Skin epidermis (tissue), 12 donors: ENCODE data around the gene NOC3L.
"Not testable (repeated sequence)": the region's sequence is repeated elsewhere in the genome, so short reads cannot be mapped to it uniquely, and the experiment has no call there.

Source experiments
- H3K27ac ChIP-seq, 21 experiments: fragments of 200-600 bp; sonication (generic) in 11 of 21; one replicate each; pipeline ENCODE4 v1.5.0; 2020; ENCODE audit warnings: mild to moderate bottlenecking in 3 of 21, inconsistent platforms in 2 of 21, moderate library complexity in 2 of 21
- H3K4me3 ChIP-seq, 7 experiments: fragments of 200-600 bp; sonication (generic) in 2 of 7; one replicate each; pipeline ENCODE4 v1.5.0; 2020; ENCODE audit warnings: inconsistent platforms in 2 of 7, mild to moderate bottlenecking in 2 of 7, moderate library complexity in 1 of 7

The NOC3L gene

GRCh38 chr10:94362360-94363250, at the start of gene NOC3L:
Gene NOC3L, minus strand, starts transcription at chr10:94362939. Its CDS starts 101 bp downstream, at chr10:94362838.
- Histone ChIP-seq H3K27ac (peak within 1 kb of the TSS; percentile 47 to 92 (median 82)), H3K4me3 (peak within 1 kb of the TSS; percentile 49 to 90 (median 75))

- no peak overlapping the region for H3K4me3 ChIP-seq
- H3K27ac ChIP-seq, result peak overlapping the region in 2 of 21 experiments; percentile 15 to 16
Observed at GRCh38 chr10:94412449-94412848, 49.7 kb upstream of the NOC3L start.

GRCh38 chr10:94411304-94411703, 48.6 kb upstream of the NOC3L start:
- H3K4me3 ChIP-seq, result no peak overlapping the region
- no peak overlapping the region for H3K27ac ChIP-seq

GRCh38 chr10:94409021-94409657, 46.4 kb upstream of the NOC3L start:
- Histone ChIP-seq H3K4me3 (no peak overlapping the region), H3K27ac (no peak overlapping the region)

- Histone ChIP-seq H3K4me3 (no peak overlapping the region), H3K27ac (no peak overlapping the region)
Observed at GRCh38 chr10:94407668-94408067, 44.9 kb upstream of the NOC3L start.

- H3K4me3 ChIP-seq, result no peak overlapping the region
- no peak overlapping the region for H3K27ac ChIP-seq
Observed at GRCh38 chr10:94405406-94405805, 42.7 kb upstream of the NOC3L start.

GRCh38 chr10:94403380-94404213, 40.9 kb upstream of the NOC3L start:
- Histone ChIP-seq H3K4me3 (peak overlapping the region; percentile 60 to 91 (median 82)), H3K27ac (peak overlapping the region; percentile 62 to 95 (median 88))

- Histone ChIP-seq H3K4me3 (peak overlapping the region; percentile 60 to 91 (median 82)), H3K27ac (peak overlapping the region; percentile 62 to 95 (median 88))
Observed at GRCh38 chr10:94402843-94403379, 40.2 kb upstream of the NOC3L start.

- peak within 1 kb of the TSS; percentile 62 to 95 (median 88) for H3K27ac ChIP-seq
Observed at GRCh38 chr10:94402204-94402842, 39.6 kb upstream of the NOC3L start, which contains the start of gene TBC1D12. Gene TBC1D12, plus strand, starts transcription at chr10:94402541. Its CDS starts 73 bp downstream, at chr10:94402614.

GRCh38 chr10:94398762-94399161, 36.0 kb upstream of the NOC3L start:
- H3K4me3 ChIP-seq, result no peak overlapping the region
- no peak overlapping the region for H3K27ac ChIP-seq

More at GRCh38 chr10:94402204-94402842, 39.6 kb upstream of the NOC3L start, which contains the start of gene TBC1D12:
- peak within 1 kb of the TSS; percentile 60 to 91 (median 82) for H3K4me3 ChIP-seq

GRCh38 chr10:94397549-94398370, 35.0 kb upstream of the NOC3L start:
- H3K27ac ChIP-seq, result no peak overlapping the region
- no peak overlapping the region for H3K4me3 ChIP-seq

- not testable (repeated sequence) for H3K27ac ChIP-seq, H3K4me3 ChIP-seq
Observed at GRCh38 chr10:94392117-94392516, 29.4 kb upstream of the NOC3L start.

GRCh38 chr10:94385733-94386132, 23.0 kb upstream of the NOC3L start:
- not testable (repeated sequence) for H3K4me3 ChIP-seq

GRCh38 chr10:94383530-94383929, 20.8 kb upstream of the NOC3L start:
- no peak overlapping the region for H3K27ac ChIP-seq
- no peak overlapping the region for H3K4me3 ChIP-seq

More at GRCh38 chr10:94385733-94386132, 23.0 kb upstream of the NOC3L start:
- H3K27ac ChIP-seq, result not testable (repeated sequence)

GRCh38 chr10:94376865-94377264, 14.1 kb upstream of the NOC3L start:
- Histone ChIP-seq H3K27ac (no peak overlapping the region), H3K4me3 (no peak overlapping the region)

- no peak overlapping the region for H3K4me3 ChIP-seq
- no peak overlapping the region for H3K27ac ChIP-seq
Observed at GRCh38 chr10:94375374-94375773, 12.6 kb upstream of the NOC3L start.

- no peak overlapping the region for H3K27ac ChIP-seq
Observed at GRCh38 chr10:94370501-94370900, 7.8 kb upstream of the NOC3L start.

GRCh38 chr10:94366382-94366781, 3.6 kb upstream of the NOC3L start:
- no peak overlapping the region for H3K4me3 ChIP-seq
- no peak overlapping the region for H3K27ac ChIP-seq

More at GRCh38 chr10:94370501-94370900, 7.8 kb upstream of the NOC3L start:
- no peak overlapping the region for H3K4me3 ChIP-seq
